SK-N-SH (cell line): ENCODE measurements around the gene B3GALT6. TPM values are rescaled to one million over a fixed set of nuclear protein-coding genes. Genes with fewer than 3 reads are reported as not detected.

ENCODE experiments used
- CTCF ChIA-PET: fragments of 300-600, 350-600 bp; formaldehyde crosslinking; extraction: SDS; loops from one replicate; lab custom pipeline; 2021; lab: Yijun Ruan, JAX
- POLR2A ChIA-PET: fragments of 350-600 bp; sonication (Branson Sonifier 250); formaldehyde crosslinking; extraction: SDS; loops from one replicate; lab custom pipeline; 2020; ENCODE audit warnings: antibody characterized with exemption, inconsistent platforms; lab: Yijun Ruan, JAX
- DNase-seq: peaks from one replicate; pipeline ENCODE4 v3.0.0; 2012
- H2AFZ ChIP-seq: fragments of 200-600 bp; sonication (generic); 2 replicates; pipeline ENCODE4 v1.8.1; 2016; ENCODE audit warnings: antibody characterized with exemption, mild to moderate bottlenecking, low read depth
- H3F3A ChIP-seq: fragments of 200-600 bp; sonication (generic); replicated peaks from 2 replicates; pipeline ENCODE3; 2016; ENCODE audit warnings: antibody characterized with exemption, mild to moderate bottlenecking; ENCODE audit not compliant: insufficient read depth
- H3K27ac ChIP-seq, 2 experiments: fragments of 200-500 bp in 1 of 2; fragments of 200-600 bp in 1 of 2; sonication (Bioruptor generic) in 1 of 2; sonication (generic), shearing (Covaris generic) in 1 of 2; 2 replicates each; pipeline versions ENCODE4 v1.5.1 to v1.6.1; 2014 to 2016; ENCODE audit warnings: low read depth in 2 of 2, inconsistent platforms in 1 of 2, low read length in 1 of 2, mild to moderate bottlenecking in 1 of 2, mixed read lengths in 1 of 2
- H3K27me3 ChIP-seq: fragments of 200-600 bp; sonication (generic), shearing (Covaris generic); 2 replicates; pipeline ENCODE4 v1.6.1; 2016; ENCODE audit warnings: mixed run types; ENCODE audit not compliant: insufficient read depth
- H3K36me3 ChIP-seq, 2 experiments: fragments of 200-500 bp in 1 of 2; fragments of 200-600 bp in 1 of 2; sonication (Bioruptor generic) in 1 of 2; sonication (generic) in 1 of 2; replicated peaks in 1 of 2; 2 replicates each; pipeline versions ENCODE3 to v1.5.1; 2014 to 2016; ENCODE audit warnings: low read length in 1 of 2, mild to moderate bottlenecking in 1 of 2; ENCODE audit not compliant: insufficient read depth in 2 of 2, control insufficient read depth in 1 of 2
- H3K4me1 ChIP-seq, 2 experiments: fragments of 200-500 bp in 1 of 2; fragments of 200-600 bp in 1 of 2; sonication (Bioruptor generic) in 1 of 2; sonication (generic), shearing (Covaris generic) in 1 of 2; 2 replicates each; pipeline versions ENCODE4 v1.5.1 to v1.6.1; 2014 to 2016; ENCODE audit warnings: low read depth in 1 of 2, low read length in 1 of 2, mixed run types in 1 of 2; ENCODE audit not compliant: insufficient read depth in 2 of 2, control insufficient read depth in 1 of 2
- H3K4me2 ChIP-seq: fragments of 200-600 bp; sonication (generic), shearing (Covaris generic); 2 replicates; pipeline ENCODE4 v1.6.1; 2017; ENCODE audit warnings: mixed run types
- H3K4me3 ChIP-seq, 2 experiments: fragments of 200-500 bp in 1 of 2; fragments of 200-600 bp in 1 of 2; sonication (Bioruptor generic) in 1 of 2; sonication (generic), shearing (Covaris generic) in 1 of 2; 2 replicates each; pipeline versions ENCODE4 v1.5.1 to v1.8.1; 2014 to 2016; ENCODE audit warnings: low read depth in 2 of 2, inconsistent platforms in 1 of 2, low read length in 1 of 2, mild to moderate bottlenecking in 1 of 2, mixed read lengths in 1 of 2, moderate library complexity in 1 of 2
- H3K79me2 ChIP-seq: fragments of 200-600 bp; sonication (generic); 2 replicates; pipeline ENCODE4 v1.8.1; 2017; ENCODE audit warnings: mild to moderate bottlenecking; ENCODE audit not compliant: insufficient read depth
- H3K9ac ChIP-seq: fragments of 200-600 bp; sonication (generic); 2 replicates; pipeline ENCODE4 v1.6.1; 2017; ENCODE audit warnings: mixed run types
- H3K9me2 ChIP-seq: fragments of 200-600 bp; sonication (generic); 2 replicates; pipeline ENCODE4 v1.6.1; 2017; ENCODE audit warnings: mixed run types
- H3K9me3 ChIP-seq: fragments of 200-600 bp; sonication (generic); 2 replicates; pipeline ENCODE4 v1.6.1; 2017; ENCODE audit warnings: mixed run types, mild to moderate bottlenecking, moderate library complexity
- H4K20me1 ChIP-seq: fragments of 200-600 bp; sonication (generic); 2 replicates; pipeline ENCODE4 v1.6.1; 2017; ENCODE audit warnings: mild to moderate bottlenecking, mixed run types; ENCODE audit not compliant: insufficient read depth
- CHD2 ChIP-seq: fragments of 150-350 bp; IDR thresholded peaks from 2 replicates; pipeline ENCODE4 v1.6.1; 2018; ENCODE audit warnings: low read length; ENCODE audit not compliant: partially characterized antibody
- EP300 ChIP-seq, 2 experiments: IDR thresholded peaks; 2 replicates each; pipeline versions ENCODE4 v1.4.0 to v1.6.1; 2012; ENCODE audit warnings: borderline replicate concordance in 1 of 2, low read depth in 1 of 2, low read length in 1 of 2
- FOXJ3 ChIP-seq: sonication (generic); formaldehyde crosslinking; IDR thresholded peaks from 2 replicates; pipeline ENCODE4 v1.5.1; 2020; ENCODE audit warnings: mild to moderate bottlenecking, missing genetic modification reagents
- GATA2 ChIP-seq: sonication (generic); formaldehyde crosslinking; IDR thresholded peaks from 2 replicates; pipeline ENCODE4 v1.5.0; 2020; ENCODE audit warnings: mild to moderate bottlenecking, missing genetic modification reagents
- JUND ChIP-seq: IDR thresholded peaks from 2 replicates; pipeline ENCODE4 v1.4.0; 2012
- RAD21 ChIP-seq: IDR thresholded peaks from 2 replicates; pipeline ENCODE4 v1.6.1; 2012; ENCODE audit warnings: mild to moderate bottlenecking, low read length
- RXRA ChIP-seq: IDR thresholded peaks from 2 replicates; pipeline ENCODE4 v1.4.0; 2012; ENCODE audit warnings: low read depth, mild to moderate bottlenecking, borderline replicate concordance
- TEAD4 ChIP-seq: IDR thresholded peaks from 2 replicates; pipeline ENCODE4 v1.4.0; 2012; ENCODE audit warnings: mild to moderate bottlenecking, borderline replicate concordance; ENCODE audit not compliant: insufficient read depth
- WGBS: methylation state at CpG from one replicate; pipeline ENCODE4 v1.1.6; 2017; ENCODE audit warnings: low lambda C conversion rate; 5-methylcytosine and 5-hydroxymethylcytosine counted together
- polyA plus RNA-seq, 3 experiments: library from polyadenylated mRNA; depleted of rRNA; stranded (reverse); fragments of >200 nt; gene quantifications; 2 replicates each; pipeline ENCODE4 v1.2.3, GENCODE V29; 2012
- TF ChIP-seq, protein P1 (sequence below): IDR thresholded peaks from 2 replicates; pipeline ENCODE4 v1.6.1; 2012; ENCODE audit warnings: mild to moderate bottlenecking, low read depth, low read length, moderate library complexity
- TF ChIP-seq, protein P2 (sequence below): fragments of 150-350 bp; IDR thresholded peaks from 2 replicates; pipeline ENCODE4 v1.6.1; 2016; ENCODE audit warnings: mild to moderate bottlenecking, low read depth, low read length
- TF ChIP-seq, protein P3 (sequence below): IDR thresholded peaks from 2 replicates; pipeline ENCODE4 v1.4.0; 2012; ENCODE audit warnings: low read depth, borderline replicate concordance
- TF ChIP-seq, protein P4 (sequence below): IDR thresholded peaks from 2 replicates; pipeline ENCODE4 v1.4.0; 2012; ENCODE audit warnings: low read depth

The B3GALT6 gene
- polyA plus RNA-seq, 1 of the 3 experiments (the other 2 are of a cell fraction) = 38.8 TPM

DNA sequence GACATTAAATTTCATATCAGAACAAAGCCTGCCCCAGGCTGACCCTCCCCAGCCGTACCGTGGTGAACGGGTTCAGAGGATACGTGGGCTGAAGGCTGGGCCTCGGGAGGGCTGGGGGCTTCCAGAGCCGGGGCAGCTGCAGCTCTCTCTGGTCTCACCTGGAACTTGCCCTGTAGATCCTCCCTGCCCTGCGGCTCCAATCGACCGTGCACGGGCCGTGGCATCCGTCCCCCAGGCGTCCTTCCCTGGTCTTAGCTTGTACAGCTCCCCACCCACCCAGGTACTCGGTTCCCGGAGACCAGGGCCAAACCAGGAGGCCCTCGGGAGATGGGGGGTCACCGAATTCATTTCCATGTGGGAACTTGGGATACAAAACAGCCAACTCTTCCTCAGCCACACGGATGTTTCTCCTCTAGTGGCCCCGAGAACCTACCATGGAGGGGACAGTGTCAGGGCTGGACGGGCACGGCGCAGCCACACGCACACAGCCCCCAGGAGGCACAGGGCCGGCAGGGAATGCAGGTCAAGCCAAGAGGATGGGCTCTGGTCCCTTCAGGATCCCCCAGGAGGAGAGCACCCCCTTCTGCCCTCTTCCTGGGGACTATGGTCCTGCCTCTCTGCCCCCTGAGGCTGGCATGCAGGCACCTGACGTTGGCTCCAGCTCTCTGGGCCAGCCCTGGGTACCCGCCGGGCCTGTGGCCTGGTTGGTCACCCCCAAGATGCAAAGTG is 3.1 kb downstream of the B3GALT6 start (continued):
- TF ChIP-seq, protein P1, sequence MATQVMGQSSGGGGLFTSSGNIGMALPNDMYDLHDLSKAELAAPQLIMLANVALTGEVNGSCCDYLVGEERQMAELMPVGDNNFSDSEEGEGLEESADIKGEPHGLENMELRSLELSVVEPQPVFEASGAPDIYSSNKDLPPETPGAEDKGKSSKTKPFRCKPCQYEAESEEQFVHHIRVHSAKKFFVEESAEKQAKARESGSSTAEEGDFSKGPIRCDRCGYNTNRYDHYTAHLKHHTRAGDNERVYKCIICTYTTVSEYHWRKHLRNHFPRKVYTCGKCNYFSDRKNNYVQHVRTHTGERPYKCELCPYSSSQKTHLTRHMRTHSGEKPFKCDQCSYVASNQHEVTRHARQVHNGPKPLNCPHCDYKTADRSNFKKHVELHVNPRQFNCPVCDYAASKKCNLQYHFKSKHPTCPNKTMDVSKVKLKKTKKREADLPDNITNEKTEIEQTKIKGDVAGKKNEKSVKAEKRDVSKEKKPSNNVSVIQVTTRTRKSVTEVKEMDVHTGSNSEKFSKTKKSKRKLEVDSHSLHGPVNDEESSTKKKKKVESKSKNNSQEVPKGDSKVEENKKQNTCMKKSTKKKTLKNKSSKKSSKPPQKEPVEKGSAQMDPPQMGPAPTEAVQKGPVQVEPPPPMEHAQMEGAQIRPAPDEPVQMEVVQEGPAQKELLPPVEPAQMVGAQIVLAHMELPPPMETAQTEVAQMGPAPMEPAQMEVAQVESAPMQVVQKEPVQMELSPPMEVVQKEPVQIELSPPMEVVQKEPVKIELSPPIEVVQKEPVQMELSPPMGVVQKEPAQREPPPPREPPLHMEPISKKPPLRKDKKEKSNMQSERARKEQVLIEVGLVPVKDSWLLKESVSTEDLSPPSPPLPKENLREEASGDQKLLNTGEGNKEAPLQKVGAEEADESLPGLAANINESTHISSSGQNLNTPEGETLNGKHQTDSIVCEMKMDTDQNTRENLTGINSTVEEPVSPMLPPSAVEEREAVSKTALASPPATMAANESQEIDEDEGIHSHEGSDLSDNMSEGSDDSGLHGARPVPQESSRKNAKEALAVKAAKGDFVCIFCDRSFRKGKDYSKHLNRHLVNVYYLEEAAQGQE = no peak
- TF ChIP-seq FOXJ3 (CRISPR knock-in tag) (no peak), RXRA (no peak), CHD2 (no peak), TEAD4 (no peak)
- TF ChIP-seq, protein P2, sequence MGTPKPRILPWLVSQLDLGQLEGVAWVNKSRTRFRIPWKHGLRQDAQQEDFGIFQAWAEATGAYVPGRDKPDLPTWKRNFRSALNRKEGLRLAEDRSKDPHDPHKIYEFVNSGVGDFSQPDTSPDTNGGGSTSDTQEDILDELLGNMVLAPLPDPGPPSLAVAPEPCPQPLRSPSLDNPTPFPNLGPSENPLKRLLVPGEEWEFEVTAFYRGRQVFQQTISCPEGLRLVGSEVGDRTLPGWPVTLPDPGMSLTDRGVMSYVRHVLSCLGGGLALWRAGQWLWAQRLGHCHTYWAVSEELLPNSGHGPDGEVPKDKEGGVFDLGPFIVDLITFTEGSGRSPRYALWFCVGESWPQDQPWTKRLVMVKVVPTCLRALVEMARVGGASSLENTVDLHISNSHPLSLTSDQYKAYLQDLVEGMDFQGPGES = no peak
- TF ChIP-seq, protein P3, sequence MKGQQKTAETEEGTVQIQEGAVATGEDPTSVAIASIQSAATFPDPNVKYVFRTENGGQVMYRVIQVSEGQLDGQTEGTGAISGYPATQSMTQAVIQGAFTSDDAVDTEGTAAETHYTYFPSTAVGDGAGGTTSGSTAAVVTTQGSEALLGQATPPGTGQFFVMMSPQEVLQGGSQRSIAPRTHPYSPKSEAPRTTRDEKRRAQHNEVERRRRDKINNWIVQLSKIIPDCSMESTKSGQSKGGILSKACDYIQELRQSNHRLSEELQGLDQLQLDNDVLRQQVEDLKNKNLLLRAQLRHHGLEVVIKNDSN = no peak

DNA sequence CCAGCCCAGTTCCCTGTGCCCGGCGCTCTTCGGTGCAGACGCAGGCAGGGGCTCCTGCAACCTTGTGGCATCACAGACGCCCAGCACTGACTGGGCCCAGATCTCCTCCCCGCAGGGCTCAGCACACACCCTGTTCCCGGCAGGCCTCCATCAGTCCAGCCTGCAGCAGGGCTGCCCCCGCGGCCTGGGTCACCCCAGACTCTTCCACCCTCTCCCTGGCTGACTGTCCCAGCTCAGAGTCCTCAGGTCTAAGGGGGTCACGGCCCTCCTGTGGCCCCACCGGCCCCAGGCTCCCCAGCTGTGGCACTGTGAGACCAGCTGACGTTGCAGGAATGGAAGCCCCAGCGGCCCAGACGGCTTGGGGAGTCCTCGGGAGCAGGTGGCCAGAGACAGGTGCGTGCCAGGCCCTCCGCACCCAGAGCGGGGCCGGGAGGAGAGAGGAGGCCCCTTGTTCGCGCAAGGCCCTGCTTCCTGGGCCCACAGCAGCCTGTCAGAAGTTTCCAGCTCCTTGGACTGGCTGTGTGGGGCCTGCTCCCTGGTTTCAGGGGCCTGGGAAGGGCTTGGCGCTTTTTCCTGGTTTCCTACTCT is 4.2 kb downstream of the B3GALT6 start:
- no peaks in the 10 kb centered on the region for H4K20me1 ChIP-seq
- CTCF ChIA-PET = interaction anchor here (5.1 kb wide), 1 partner anchor 114 kb away, joined by 43 read pairs; no protein-coding TSS in a partner anchor

More for the DNA sequence above, 4.2 kb downstream of the B3GALT6 start:
- POLR2A ChIA-PET = no interaction called here
- DNase-seq = no peak
- Histone ChIP-seq H2AFZ (no peak overlapping the region), H3K79me2 (peaks cover 23% of the 10 kb centered on the region), H3K27ac (no peak overlapping the region), H3K4me2 (no peak overlapping the region), H3K27me3 (no peaks in the 10 kb centered on the region), H3K4me1 (peaks cover 0 to 29% of the 10 kb centered on the region in 2 experiments; a peak in 1 of 4 replicates), H3K36me3 (peaks cover 0 to 17% of the 10 kb centered on the region in 2 experiments), H3K9me3 (no peaks in the 10 kb centered on the region), H3K9ac (no peak overlapping the region), H3F3A (peaks cover under 1% of the 10 kb centered on the region), H3K4me3 (no peak overlapping the region), H3K9me2 (no peaks in the 10 kb centered on the region)
- 100% methylated on average over 3 of the region's 22 CpGs for WGBS
- TF ChIP-seq, protein P4, sequence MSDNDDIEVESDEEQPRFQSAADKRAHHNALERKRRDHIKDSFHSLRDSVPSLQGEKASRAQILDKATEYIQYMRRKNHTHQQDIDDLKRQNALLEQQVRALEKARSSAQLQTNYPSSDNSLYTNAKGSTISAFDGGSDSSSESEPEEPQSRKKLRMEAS = no peak
- TF ChIP-seq RAD21 (no peak), GATA2 (CRISPR knock-in tag) (no peak), EP300 (IDR thresholded peaks at IDR 0.05; ENCODE audit: borderline replicate concordance in 1 of 2, low read depth in 1 of 2, low read length in 1 of 2) (no peak), RXRA (no peak), JUND (no peak)
